GM12878 (cell line): ENCODE data around the gene METTL16. TPM values are rescaled to one million over a fixed set of nuclear protein-coding genes. Genes with fewer than 3 reads are reported as not detected.

Experiments used
- E4F1 ChIP-seq: fragments of 450-650 bp; IDR thresholded peaks from 2 replicates; pipeline ENCODE4 v1.6.1; 2018; ENCODE audit warnings: borderline replicate concordance, mild to moderate bottlenecking; ENCODE audit not compliant: partially characterized antibody
- EGR1 ChIP-seq, 2 experiments: IDR thresholded peaks; 1 replicate in 1 of 2; 2 replicates in 1 of 2; pipeline ENCODE4 v1.6.1; 2011 to 2012; ENCODE audit warnings: low read depth in 2 of 2, low read length in 2 of 2, borderline replicate concordance in 1 of 2, mild to moderate bottlenecking in 1 of 2, moderate library complexity in 1 of 2
- JUNB ChIP-seq: IDR thresholded peaks from 2 replicates; pipeline ENCODE4 v1.6.1; 2016; ENCODE audit warnings: antibody characterized with exemption, mild to moderate bottlenecking
- MYC ChIP-seq: IDR thresholded peaks from 2 replicates; pipeline ENCODE4 v1.6.1; 2011; ENCODE audit warnings: mild to moderate bottlenecking, low read length, moderate library complexity, inconsistent platforms; ENCODE audit not compliant: insufficient read depth, insufficient replicate concordance, insufficient read length, severe bottlenecking
- NFXL1 ChIP-seq: fragments of 450-650 bp; IDR thresholded peaks from 2 replicates; pipeline ENCODE4 v1.6.1; 2017; ENCODE audit warnings: antibody characterized with exemption, mild to moderate bottlenecking, borderline replicate concordance
- NR2F1 ChIP-seq: fragments of 450-650 bp; conservative IDR thresholded peaks from 2 replicates; pipeline ENCODE4 v1.6.1; 2017; ENCODE audit warnings: mild to moderate bottlenecking
- POLR2AphosphoS5 ChIP-seq: IDR thresholded peaks from 2 replicates; pipeline ENCODE4 v1.6.1; 2011; ENCODE audit warnings: mild to moderate bottlenecking, low read length, inconsistent platforms
- RAD21 ChIP-seq: IDR thresholded peaks from 2 replicates; pipeline ENCODE4 v1.6.1; 2011; ENCODE audit warnings: mild to moderate bottlenecking, low read depth, low read length, moderate library complexity; ENCODE audit not compliant: insufficient read depth
- SPI1 ChIP-seq: IDR thresholded peaks from 2 replicates; pipeline ENCODE4 v1.6.1; 2011; ENCODE audit warnings: low read depth, mild to moderate bottlenecking, low read length, moderate library complexity, borderline replicate concordance; ENCODE audit not compliant: insufficient read depth
- ZNF274 ChIP-seq: IDR thresholded peaks from one replicate; pipeline ENCODE4 v1.8.0; 2011; ENCODE audit not compliant: insufficient read length, insufficient read depth
- polyA plus RNA-seq, 11 experiments: library from polyadenylated mRNA; depleted of rRNA in 4 of 11; unstranded in 6 of 11; stranded (reverse) in 5 of 11; fragments of >200 nt; fragmentation: Nextera tagmentation in 4 of 11; fragmentation: Illumina TruSeq in 1 of 11; extraction: Ambion mirVana in 4 of 11; extraction: Trizol in 1 of 11; gene quantifications; 1 replicate in 1 of 11; 2 replicates in 10 of 11; pipeline versions ENCODE4 v1.2.1 to v1.2.3, GENCODE V29; 2011 to 2016; ENCODE audit warnings: inconsistent platforms in 2 of 11, missing spikeins in 2 of 11, low read depth in 1 of 11
- total RNA-seq, 4 experiments: library from RNA; depleted of rRNA in 3 of 4; stranded (reverse); fragments of >200 nt in 3 of 4; fragmentation: Illumina TruSeq in 1 of 4; extraction: Trizol in 1 of 4; gene quantifications; 2 replicates each; pipeline versions ENCODE4 v1.2.1 to v1.2.3, GENCODE V29; 2013 to 2021
- TF ChIP-seq, protein P1 (sequence below): fragments of 450-650 bp; IDR thresholded peaks from 2 replicates; pipeline ENCODE4 v1.6.1; 2017; ENCODE audit warnings: low read depth, mild to moderate bottlenecking, moderate library complexity

METTL16 gene
- total and polyA plus RNA-seq, 10 of the 15 experiments (the other 5 are each of a cell fraction or from before 2014, with no cell fraction given) = 15.6 to 34.3 (median 23.7) TPM

DNA sequence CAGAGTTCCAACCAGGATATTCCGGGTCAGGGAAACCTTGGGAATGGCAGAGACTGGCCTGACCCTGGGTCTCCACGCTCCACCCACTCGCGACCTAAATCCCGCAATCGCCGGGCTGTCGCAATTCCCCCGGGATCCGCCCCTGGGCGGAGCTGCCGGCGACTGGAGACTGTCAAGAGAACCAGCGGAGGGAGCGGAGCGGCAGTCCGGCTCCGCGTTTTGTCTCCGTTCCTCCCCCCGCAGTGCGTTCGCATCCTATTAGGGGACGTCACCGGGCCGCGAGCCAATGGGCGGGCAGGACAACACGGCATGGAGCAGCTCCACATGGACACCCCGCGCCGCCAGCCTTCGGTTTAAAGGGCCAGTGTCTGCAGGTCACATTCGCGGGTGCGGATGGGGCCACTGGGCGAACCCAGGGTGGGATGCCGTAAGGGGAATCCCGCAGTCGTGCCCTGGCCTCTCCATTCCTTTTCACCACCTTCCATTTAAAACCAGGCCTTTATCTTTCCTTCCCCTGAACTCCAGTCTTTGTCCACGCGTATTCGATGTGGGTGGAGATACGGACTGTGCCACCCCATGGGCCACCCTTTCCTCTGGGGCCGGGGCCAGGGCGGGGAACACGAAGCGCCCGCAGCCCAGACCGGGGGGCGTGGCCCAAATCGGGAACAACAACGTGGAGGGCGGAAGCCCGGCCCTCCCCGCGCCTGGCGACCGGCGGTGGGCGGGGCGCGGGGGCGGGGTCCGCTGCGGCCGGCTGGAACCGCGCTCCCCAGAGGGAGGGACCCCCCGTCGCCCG lies 110.1 kb downstream of the METTL16 start (continued):
- TF ChIP-seq, protein P1, sequence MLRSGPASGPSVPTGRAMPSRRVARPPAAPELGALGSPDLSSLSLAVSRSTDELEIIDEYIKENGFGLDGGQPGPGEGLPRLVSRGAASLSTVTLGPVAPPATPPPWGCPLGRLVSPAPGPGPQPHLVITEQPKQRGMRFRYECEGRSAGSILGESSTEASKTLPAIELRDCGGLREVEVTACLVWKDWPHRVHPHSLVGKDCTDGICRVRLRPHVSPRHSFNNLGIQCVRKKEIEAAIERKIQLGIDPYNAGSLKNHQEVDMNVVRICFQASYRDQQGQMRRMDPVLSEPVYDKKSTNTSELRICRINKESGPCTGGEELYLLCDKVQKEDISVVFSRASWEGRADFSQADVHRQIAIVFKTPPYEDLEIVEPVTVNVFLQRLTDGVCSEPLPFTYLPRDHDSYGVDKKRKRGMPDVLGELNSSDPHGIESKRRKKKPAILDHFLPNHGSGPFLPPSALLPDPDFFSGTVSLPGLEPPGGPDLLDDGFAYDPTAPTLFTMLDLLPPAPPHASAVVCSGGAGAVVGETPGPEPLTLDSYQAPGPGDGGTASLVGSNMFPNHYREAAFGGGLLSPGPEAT = peak; percentile 100
- no peak for TF ChIP-seq ZNF274
- TF ChIP-seq RAD21 = no peak
- TF ChIP-seq SPI1 = peak; percentile 12; the same call in 1 of the 2 replicates
- peak; percentile 92 for TF ChIP-seq E4F1
- 0 out of 2 replicates have a peak, but pooled peaks have one; percentile 53 for TF ChIP-seq POLR2AphosphoS5
- no peak for TF ChIP-seq NFXL1
- TF ChIP-seq EGR1 (IDR thresholded peaks at IDR 0.05; ENCODE audit: borderline replicate concordance in 1 of 2, low read depth in 2 of 2, low read length in 2 of 2) = peak in 1 of 2 experiments; percentile 88; a peak in 2 of 3 replicates
- peak; percentile 88 for TF ChIP-seq NR2F1
- TF ChIP-seq JUNB = no peak
- no peak for TF ChIP-seq MYC
